ENCODE results near the gene SLC9A8. TPM values are rescaled to one million over a fixed set of nuclear protein-coding genes. Genes with fewer than 3 reads are reported as not detected.

SLC9A8 gene
- total RNA-seq, 1 donor, result 6.9 TPM

GRCh38 chr20:49765846-49766541, 46.6 kb upstream of the SLC9A8 start:
- H3K27me3 ChIP-seq (ENCODE audit: insufficient read depth, low read length), result no peaks in the 10 kb centered on the region
- H3K27ac ChIP-seq (ENCODE audit: low read depth, low read length), result no peak overlapping the region
- H3K79me2 ChIP-seq (ENCODE audit: insufficient read depth, low read length), result no peaks in the 10 kb centered on the region
- no peak for DNase-seq (ENCODE audit: insufficient read length, low spot score, missing footprints)
- H3K4me2 ChIP-seq (ENCODE audit: insufficient read depth, low read length), result no peak overlapping the region
- no peak overlapping the region for H3K4me3 ChIP-seq (ENCODE audit: insufficient read depth, low read length)
- no peaks in the 10 kb centered on the region for H3K9me3 ChIP-seq (ENCODE audit: low read depth, low read length)
- no peak overlapping the region for H2AFZ ChIP-seq (ENCODE audit: low read length)
- H3K36me3 ChIP-seq (ENCODE audit: insufficient read depth, low read length), result no peaks in the 10 kb centered on the region
- TF ChIP-seq CTCF (IDR thresholded peaks at IDR 0.05; ENCODE audit: extremely low read depth, low read depth, low read length), result no peak
- H3K4me1 ChIP-seq (ENCODE audit: insufficient read depth, low read length), result peaks cover 18% of the 10 kb centered on the region
- no peaks in the 10 kb centered on the region for H4K20me1 ChIP-seq (ENCODE audit: insufficient read depth, low read length)

DNA sequence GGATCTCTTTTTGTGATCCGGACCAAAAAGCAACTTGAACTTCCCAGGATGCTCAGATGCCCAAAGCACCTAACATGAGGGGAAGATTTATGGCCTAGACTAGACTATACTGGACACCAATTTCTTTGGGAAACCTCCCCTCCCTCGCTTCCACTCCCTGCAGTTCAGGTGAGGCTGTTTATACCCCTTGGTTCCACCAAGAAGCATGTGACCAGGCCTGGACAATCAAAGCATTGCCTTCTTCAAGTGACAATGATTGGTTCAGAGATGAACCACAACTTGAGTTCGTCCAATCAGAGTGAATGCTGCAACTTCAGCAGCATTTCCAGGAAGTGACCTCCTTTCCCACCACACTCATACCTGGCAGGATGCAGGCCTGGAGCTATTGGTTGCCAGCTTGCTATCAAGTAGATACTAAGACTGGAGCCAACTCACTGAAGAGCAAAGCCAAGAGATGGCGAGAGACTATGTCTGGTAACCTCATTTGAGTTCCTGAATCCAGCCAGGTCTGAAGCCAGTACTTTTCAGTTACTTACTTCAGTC, 45.6 kb upstream of the SLC9A8 start:
- no peak overlapping the region for H2AFZ ChIP-seq (ENCODE audit: low read length)
- H3K9me3 ChIP-seq (ENCODE audit: low read depth, low read length), result no peaks in the 10 kb centered on the region
- H3K4me3 ChIP-seq (ENCODE audit: insufficient read depth, low read length), result no peak overlapping the region
- peaks cover 28% of the 10 kb centered on the region for H3K4me1 ChIP-seq (ENCODE audit: insufficient read depth, low read length)
- no peaks in the 10 kb centered on the region for H3K27me3 ChIP-seq (ENCODE audit: insufficient read depth, low read length)
- H3K36me3 ChIP-seq (ENCODE audit: insufficient read depth, low read length), result no peaks in the 10 kb centered on the region
- H3K4me2 ChIP-seq (ENCODE audit: insufficient read depth, low read length), result no peak overlapping the region
- DNase-seq (ENCODE audit: insufficient read length, low spot score, missing footprints), result no peak
- no peak overlapping the region for H3K27ac ChIP-seq (ENCODE audit: low read depth, low read length)
- H4K20me1 ChIP-seq (ENCODE audit: insufficient read depth, low read length), result no peaks in the 10 kb centered on the region
- no peak for TF ChIP-seq CTCF (IDR thresholded peaks at IDR 0.05; ENCODE audit: extremely low read depth, low read depth, low read length)
- no peaks in the 10 kb centered on the region for H3K79me2 ChIP-seq (ENCODE audit: insufficient read depth, low read length)

- no peaks in the 10 kb centered on the region for H3K36me3 ChIP-seq (ENCODE audit: insufficient read depth, low read length)
- no peaks in the 10 kb centered on the region for H3K27me3 ChIP-seq (ENCODE audit: insufficient read depth, low read length)
- DNase-seq (ENCODE audit: insufficient read length, low spot score, missing footprints), result no peak
- H3K27ac ChIP-seq (ENCODE audit: low read depth, low read length), result peak overlapping the region; percentile 46
- TF ChIP-seq CTCF (IDR thresholded peaks at IDR 0.05; ENCODE audit: extremely low read depth, low read depth, low read length), result no peak
- no peaks in the 10 kb centered on the region for H4K20me1 ChIP-seq (ENCODE audit: insufficient read depth, low read length)
- H3K9me3 ChIP-seq (ENCODE audit: low read depth, low read length), result no peaks in the 10 kb centered on the region
- H2AFZ ChIP-seq (ENCODE audit: low read length), result no peak overlapping the region
- H3K4me2 ChIP-seq (ENCODE audit: insufficient read depth, low read length), result peak overlapping the region; percentile 77
- peak overlapping the region; percentile 17 for H3K4me3 ChIP-seq (ENCODE audit: insufficient read depth, low read length)
- peaks cover 35% of the 10 kb centered on the region for H3K4me1 ChIP-seq (ENCODE audit: insufficient read depth, low read length)
- no peaks in the 10 kb centered on the region for H3K79me2 ChIP-seq (ENCODE audit: insufficient read depth, low read length)
Observed at GRCh38 chr20:49768204-49769047, 44.2 kb upstream of the SLC9A8 start.

Data from osteoblast (primary cell).